SHP77 (cell line): ENCODE results near the gene GPR68.
"Not testable (repeated sequence)": the region's sequence is repeated elsewhere in the genome, so short reads cannot be mapped to it uniquely, and the experiment has no call there.

Experiments
- DNase-seq, 2 experiments: peaks; one replicate each; lab custom pipeline; 2025; lab: John Stamatoyannopoulos, UW

Gene GPR68

DNA sequence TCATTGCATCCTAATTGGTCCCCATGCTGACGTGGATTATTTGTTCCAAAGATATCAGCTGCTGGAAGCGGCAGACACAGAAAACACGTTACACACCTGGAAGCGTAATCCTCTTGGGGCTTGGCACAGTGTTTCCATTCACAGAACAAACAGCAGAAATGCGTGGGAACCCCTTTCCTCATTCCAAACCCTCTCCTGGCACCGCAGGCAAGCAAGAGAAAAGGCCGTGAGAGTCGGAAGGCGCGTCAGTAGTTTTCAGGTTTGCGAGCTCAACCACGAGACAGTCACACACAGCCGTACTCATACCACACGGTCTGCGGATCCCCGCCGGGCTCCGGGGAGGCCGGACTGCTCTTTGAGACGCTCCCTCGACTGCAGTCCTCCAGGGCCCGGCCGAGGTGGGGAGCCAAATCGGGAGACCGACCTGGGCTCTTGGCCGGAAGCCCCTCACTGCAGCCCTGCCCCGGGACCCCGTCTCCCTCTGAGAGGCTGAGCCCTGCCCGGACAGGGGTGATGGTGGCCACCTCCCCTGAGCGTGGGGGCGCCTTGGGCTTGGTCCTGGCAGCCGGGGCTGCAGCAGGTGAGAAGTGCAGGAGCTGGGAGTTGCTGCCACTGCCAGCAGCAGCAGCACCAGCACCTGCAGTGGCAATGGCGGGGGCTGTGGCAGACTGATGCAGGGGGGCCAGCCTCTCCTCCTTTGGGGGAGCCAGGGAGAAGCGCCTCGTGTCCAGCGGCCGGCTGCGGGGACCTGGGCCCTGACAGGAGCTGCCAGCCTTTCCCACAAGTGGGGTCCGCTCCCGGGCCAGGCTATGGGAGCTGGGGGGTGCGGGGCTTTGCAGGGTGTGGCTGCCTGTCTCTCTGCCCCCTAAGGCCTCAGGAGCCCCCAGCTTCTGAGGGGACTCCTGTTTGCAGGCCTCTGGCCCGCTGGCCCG, 28.1 kb upstream of the GPR68 start:
- no peak for DNase-seq

DNA sequence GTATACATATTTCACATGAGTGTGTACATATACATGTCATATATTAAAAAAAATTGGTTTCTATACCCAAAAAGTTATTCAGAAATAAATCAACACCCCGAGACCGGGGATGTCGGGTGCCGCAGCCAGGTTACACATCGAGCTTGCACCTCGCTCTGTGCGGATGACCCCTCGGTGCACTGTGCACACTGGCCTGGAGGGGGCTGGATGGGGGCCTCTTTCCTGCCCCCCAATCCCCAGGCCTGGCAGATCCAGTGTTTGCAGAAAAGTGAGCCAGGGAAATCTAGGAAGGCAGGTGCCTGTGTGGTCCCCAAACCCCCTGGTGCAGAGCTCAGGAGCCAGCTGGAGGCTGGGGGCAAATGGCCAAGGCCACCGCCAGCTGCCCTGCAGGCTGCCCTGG, 27.1 kb upstream of the GPR68 start:
- no peak for DNase-seq

DNA sequence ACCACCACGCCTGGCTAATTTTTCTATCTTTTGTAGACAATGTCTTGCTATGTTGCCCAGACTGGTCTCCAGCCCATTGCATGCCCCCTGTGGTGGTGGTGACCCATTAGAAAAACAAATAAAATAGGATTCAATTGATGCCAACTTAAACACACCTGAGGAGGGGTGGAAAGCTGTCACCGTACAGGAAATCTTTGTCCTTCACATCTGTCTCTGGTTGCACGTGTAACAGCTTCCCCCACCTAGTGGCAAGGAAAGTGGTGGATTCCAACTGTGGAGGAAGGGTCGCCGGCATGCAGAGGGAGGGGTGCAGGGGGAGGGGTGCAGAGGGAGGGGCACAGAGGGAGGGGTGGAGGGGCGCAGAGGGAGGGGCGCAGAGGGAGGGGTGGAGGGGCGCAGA, 26.1 kb upstream of the GPR68 start:
- no peak for DNase-seq

DNA sequence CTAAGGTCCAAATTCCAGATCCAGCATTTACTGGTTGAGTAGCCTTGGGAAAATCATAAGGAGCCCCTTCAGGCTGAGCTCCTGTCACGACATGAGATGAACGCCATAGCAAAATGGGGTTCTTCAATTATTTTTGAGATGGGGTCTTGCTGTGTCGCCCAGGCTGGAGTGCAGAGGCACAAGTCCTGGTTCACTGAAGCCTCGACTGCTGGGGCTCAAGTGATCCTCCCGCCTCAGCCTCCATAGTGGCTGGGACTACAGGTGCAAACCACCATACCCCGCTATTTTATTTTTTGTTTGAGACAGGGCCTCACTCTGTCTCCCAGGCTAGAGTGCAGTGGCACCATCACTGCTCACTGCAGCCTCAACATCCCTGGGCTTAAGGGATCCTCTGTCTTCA, 25.7 kb upstream of the GPR68 start:
- no peak for DNase-seq

DNA sequence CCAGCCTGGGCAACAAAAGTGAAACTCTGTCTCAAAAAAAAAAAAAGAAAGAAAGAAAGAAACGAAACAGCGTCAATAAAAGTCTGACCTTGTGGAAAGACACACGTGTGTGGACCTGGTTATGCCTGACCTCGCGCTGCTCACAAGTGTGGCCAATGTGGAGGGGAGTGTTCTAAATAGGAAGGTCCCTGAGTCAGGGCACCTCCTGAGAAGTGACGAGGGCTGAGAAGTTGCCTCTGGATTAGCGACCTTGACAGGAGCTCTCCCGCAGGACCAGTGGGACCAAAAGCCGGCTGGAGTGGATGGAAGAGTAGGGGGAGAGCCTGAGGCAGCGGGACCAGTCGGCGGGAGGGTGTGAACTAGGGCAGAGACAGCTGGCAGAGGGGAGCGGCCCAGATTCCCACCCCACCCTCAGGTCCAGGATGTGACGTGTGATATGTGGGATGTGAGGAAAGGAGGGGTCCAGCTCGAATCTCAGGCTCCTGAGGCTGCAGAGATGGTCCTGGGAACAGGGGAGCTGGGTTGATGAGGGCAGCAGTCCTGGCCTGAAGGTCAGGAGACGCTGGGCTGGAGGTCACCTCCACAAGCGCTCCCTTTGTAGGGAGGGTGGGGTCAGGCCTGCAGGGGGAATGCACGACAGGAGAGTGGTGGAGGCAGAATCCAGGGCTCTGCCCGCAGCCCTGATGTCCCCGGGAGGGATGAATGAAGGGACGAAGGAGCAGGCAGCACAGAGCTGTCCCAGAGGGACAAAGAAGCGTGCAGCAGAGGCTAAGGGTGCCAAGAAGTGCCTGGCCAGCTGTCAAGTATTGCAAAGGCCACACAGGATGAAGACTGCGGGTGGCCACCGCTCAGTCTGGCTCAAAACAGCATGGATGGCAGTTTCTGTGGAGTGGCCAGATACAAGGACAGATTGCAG, 24.8 kb upstream of the GPR68 start:
- no peak for DNase-seq

DNA sequence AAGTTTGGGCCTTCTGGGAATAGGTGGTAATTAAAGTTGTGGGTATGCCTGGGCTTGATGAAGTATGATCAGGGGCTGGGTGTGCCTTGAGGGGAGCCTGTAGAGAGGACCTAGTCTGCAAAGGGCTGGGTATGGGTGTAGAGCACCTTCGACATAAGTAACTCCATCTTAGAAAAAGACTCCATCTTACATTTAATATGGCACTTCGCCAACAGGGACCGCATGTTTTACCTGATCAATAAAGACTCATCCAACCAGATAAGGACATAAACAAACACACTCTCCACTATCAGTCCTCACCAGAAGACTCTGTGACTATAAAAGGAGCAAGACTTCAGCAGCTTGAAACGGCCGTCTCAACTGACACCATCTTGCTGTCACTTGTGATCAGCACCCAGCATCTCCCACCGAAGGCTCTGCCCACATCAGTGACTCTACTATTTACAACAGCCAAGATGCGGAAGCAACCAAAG, 23.5 kb upstream of the GPR68 start:
- no peak for DNase-seq

DNA sequence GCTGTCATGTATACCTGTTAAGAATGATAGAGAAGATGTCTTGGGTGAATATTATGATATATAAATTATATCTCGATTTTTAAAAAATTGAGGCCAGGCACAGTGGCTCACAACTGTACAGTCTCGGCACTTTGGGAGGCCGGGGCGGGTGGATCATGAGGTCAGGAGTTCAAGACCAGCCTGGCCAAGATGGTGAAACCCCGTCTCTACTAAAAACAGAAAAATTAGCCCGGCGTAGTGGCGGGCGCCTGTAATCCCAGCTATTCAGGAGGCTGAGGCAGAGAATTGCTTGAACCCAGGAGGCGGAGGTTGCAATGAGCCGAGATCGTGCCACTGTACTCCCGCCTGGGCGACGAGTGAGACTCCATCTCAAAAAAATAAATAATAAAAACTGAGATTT, 21.8 kb upstream of the GPR68 start:
- not testable (repeated sequence) for DNase-seq

DNA sequence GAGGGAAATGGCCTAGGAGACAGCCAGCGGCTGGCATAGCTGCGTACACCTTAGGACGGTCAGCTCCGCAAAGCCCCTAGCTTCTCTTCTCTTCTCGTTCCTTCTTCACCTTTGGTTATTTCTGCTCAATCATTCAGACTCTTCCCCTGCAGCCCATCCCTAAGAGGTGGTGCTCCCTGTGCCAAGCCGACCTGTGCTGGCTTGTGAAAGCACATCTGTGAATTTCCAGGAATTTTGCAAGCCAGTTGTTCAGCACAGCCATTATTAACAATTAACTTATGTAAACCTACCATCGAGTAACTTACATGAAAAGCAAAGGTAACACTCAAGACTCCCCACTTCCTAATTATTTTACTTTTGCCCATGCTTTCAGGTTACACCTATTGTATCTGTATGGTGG, 20.9 kb upstream of the GPR68 start:
- DNase-seq = no peak

DNA sequence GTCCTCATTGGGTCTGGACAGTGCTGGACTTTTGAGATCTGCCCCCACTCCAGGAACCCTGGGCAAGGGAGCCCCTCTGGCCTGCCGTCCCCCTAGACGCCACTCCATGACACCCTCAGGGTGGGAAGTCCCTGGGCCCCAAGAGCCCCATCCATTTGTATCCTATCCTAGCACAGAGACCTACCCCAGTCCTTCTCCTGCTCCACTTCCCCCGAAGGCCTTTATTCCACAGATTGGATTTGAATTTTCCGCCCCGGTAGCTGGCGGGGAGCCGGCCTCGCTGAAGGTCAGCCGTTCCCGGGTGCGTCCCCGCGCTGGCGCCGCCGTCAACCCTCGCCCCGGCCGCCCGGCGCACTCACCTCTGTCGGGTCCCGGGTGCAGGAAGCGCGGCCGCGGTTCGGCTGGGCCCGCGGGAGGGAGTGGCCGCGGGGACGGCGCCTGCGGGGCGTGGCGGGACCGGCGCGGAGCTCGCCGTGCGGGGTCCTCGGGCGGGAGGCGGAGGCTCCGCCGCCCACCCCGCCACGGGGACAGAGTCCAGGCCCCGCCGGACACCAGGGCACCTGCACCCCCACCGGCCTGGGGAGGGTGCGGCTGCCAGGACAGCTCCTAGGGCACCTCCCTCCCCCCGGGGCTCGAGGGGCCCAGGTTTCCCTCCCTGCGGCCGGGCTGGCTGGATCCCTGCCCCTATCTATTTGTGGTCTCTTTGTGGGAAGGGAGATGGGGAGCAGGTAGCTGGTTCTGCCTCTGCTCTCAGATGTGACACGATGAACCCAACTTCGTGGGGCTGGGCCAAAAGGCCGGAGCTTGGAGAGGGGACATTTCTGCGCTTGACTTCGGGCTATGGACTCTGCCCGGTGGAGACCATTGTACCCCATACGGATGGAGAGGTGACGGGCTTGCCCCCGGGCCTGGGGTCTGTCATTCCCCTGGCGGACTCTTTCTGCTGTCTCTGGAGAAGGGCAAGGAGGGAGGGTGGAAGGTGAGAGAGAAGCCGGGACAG, 19.9 kb upstream of the GPR68 start:
- DNase-seq = no peak

DNA sequence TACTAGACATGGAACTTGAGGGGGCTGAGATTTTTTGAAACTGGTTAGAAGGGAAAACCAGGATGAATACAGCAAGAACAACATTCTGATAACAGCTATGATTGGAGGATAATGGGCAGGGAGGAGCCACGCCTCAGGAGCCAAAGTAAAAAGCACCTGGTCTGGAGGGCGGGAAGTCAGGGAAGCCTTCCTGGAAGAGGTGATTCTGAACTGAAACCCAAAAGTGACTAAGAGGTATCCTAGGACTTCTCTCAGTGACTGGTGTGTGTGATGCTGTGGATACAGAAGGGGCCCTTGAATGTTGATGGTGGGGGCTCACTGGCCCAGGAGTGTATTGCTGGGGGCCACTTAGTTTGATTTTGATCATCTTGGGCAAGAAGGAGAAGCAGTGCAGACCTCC, 18.8 kb upstream of the GPR68 start:
- no peak for DNase-seq

DNA sequence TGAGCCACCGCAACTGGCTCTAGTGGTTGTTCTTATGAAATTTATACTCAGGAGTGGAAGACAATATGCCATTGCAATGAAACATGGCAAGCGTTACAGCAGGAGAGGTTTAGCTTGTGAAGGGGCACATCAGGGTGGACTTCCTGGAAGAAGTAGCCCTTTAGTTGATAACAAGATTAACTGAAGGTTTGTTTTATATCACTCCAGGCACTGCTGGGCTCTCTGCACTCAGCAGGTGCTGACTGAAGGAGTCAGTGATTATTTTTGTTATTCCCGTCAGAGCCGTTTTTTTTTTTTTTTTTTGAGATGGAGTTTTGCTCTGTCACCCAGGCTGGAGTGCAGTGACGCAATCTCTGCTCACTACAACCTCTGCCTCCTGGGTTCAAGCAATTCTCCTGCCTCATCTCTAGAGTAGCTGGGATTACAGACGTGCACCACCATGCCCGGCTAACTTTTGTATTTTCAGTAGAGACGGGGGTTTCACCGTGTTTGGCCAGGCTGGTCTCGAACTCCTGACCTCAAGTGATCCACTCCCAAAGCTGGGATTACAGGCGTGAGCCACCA, 17.6 kb upstream of the GPR68 start:
- no peak for DNase-seq

DNA sequence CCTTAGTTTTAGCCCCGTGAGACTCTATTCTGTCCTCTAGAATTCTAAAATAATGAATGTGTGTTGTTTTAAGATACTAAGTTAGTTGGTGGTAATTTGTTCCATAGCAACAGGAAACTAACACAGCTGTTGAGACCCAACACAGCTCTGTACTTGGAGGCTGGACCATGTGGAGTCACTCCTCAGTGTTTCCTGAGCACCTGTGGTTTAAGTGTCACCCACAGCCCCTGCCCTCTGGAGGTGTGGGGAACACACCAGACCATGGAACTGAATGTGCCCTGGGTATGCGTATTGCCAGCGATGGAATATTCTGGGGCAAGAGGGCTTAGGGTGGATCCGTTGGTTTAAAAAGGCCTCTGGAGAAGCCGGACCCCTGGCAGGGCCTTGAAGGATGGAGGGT, 16.6 kb upstream of the GPR68 start:
- DNase-seq = no peak

DNA sequence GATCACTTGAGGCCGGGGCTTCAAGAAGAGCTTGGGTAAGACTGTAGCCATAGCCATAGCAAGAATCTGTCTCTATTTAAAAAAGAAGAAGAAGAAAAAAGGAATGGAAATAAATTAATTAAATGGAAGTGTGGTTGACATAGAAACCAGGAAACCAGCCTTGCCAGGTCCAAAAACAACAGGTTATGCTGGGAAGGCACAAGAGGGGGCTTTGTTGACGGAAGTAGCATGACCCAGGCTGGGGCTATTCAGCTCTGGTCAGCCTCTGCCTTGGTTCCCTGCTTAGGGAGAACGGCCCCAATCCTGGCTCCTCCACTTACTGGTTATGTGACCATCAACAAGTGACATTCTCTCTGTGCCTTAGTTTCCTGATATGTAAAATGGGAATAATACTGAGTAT, 14.4 kb upstream of the GPR68 start:
- no peak for DNase-seq

DNA sequence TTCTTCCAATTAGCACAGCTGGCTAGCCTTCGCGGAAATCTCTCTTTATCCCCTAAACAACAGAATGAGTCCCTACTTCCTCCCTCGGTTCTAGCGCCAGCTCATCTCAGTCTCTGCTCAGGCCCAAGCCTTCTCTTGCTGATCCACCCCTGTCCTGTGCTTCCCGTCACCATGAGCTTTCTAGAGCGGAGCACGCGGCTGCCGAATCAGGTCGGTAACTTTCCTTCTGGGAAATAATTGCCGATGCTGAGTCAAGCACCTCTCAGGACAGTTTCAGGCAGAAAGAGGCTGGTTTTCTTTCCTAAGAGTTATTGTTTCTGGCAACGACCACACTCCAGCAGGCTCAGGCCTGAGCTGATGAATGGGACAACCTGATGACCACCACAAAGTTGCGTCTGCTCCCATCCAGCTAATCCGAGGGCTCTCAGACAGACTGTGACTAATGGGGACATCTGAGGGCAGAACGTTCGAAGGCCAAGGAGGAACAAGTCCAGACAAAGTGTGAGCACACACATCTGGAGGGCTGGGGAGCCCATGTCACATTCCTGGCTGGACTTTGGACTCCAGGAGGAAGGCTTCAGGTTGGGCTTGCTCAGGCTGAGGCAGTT, 13.6 kb upstream of the GPR68 start:
- no peak for DNase-seq

DNA sequence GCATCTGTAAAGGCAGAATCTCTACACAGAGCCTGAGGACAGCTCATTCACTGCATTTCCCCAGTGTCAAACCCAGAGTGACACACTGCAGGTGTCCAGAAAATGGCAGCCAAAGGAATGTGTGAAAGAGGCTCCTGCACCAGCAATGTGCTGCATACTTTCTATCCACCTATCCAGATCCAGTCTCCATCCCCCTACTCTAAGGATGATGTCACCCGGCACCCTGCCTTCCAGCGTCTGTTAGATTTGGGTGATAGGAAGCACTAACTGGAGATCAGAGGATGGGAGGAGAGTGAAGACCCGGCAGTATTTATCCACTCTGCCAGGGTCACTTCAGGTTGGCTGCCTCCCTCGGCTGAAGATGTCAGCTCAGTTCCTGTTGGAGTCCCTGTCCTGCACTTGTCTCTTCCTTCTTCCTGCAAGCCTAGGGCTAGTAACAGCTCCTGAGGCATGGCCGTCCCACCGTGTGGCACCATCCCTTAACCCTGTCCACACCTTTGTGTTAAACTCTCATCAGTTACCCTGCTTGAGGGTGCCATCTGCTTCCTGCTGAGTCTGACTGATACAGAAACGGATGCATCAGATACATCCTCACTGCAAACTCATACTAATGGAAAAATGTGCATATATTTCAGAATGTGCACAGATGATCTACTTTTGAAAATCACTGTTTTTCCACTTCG, 13.0 kb upstream of the GPR68 start:
- DNase-seq = no peak

DNA sequence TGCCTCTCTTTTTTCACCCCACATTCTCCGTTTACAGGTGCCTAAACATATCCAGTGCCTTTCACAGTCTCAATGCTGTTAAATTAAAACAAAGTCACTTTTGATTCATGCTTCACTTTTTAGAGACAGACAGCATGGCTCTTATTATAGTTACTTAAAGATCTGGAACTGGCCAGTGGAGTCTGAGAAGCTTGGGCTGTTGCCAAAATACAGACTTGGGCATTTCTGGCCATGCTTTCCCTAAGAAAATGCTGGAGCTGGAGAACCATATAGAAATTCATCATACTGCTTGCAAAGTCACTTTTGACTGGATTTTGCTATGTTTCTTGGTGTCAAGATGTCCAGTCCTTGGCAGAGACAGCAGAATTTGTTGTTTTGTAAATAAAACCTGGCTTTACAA, 12.2 kb upstream of the GPR68 start:
- no peak for DNase-seq

DNA sequence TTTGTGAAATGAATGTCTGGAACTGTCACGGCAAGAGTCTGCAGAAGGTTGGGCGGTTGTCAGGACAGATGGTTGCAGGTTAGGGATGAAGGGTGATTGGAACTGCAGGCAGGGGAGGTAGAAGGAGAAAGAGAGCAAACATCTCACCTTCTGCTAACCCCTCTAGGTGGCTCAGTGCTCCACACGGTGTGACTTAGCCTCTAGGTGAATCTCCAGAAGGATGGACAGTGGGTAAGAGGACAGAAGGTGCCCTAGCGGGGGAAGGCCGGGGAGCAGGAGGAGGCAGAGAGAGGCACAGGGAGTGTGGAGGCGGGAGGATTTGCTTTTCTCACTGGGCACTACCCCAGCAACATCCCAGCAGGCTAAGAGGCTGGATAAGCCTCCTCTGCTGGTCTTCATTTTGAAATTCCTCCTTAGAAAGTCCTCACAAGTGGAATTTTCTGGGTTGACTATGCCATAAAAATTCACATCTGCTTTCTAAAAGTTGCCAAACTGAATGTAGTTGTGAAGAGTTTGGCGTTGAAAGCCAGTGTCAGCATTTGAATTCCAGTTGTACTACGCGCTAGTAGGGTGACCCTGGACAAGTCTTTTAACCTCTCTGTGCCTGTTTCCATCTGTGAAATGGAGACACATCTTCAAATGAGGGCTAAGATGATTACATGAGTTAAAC, 10.7 kb upstream of the GPR68 start:
- no peak for DNase-seq

DNA sequence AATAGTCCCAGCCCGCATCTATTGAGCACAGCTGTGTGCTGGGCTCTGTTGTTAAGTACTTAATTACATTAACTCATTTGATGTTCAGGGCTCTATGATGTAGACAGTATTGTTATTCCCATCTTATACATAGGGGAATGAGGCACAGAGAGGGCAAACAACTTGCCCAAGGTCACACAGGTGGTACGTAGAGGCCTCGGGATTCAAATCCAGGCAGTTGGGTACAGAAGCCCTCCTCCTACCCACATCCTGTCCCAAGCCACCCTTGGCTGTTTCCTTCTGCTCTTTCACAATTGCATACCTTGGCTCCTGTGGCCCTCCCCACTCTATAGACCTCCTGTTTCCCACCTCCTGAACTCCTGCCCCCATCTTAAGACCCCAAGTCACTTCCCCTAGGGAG, 10.0 kb upstream of the GPR68 start:
- DNase-seq = no peak

DNA sequence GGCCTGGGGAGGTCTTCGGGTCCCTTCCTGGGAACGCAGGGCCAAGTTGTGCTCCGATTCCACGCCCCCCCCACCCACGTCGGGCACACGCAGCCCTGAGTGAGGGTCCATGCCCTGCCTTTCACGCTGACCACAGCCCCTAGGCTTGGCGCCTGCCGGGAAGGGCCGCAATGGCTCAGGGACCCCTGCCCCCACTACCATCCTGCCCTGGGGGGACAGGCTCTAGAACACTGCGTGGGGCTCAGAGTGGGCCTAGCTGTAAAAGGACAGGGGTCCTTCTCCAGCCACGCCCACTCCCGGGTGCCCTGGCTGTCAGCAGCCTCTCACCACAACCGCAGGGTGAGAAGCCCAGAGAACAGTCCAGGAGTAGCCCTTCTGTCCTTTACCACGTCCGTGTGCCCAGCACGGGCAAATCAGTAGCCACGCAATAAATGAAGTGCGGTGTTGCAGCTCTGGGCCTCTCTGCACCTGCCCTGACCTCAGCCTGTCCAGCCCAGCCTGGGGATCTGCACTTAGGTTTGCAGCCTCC, 9.4 kb upstream of the GPR68 start:
- DNase-seq = no peak
